Measurements from ENCODE around the gene EHBP1.

DNA sequence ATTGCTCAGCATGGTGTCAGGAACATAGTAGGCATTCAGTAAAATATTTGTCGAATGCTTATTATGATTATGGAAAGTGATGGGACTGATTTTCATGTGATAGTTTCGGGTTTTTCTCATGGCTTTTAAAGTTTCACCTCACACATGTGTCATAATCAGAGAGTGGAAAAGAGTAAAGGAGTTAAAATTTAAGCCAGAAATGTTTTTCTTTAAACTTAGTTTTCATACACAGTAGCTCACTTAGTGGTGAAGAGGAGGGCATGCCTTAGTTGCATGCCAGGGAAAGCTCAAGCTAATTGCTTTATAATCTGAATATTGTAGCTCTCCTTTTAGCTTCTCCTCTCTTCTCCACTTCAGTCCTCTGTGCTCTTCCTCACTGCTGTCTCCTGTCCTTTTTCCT lies 38.0 kb downstream of the EHBP1 start:
- TF ChIP-seq, protein P1, sequence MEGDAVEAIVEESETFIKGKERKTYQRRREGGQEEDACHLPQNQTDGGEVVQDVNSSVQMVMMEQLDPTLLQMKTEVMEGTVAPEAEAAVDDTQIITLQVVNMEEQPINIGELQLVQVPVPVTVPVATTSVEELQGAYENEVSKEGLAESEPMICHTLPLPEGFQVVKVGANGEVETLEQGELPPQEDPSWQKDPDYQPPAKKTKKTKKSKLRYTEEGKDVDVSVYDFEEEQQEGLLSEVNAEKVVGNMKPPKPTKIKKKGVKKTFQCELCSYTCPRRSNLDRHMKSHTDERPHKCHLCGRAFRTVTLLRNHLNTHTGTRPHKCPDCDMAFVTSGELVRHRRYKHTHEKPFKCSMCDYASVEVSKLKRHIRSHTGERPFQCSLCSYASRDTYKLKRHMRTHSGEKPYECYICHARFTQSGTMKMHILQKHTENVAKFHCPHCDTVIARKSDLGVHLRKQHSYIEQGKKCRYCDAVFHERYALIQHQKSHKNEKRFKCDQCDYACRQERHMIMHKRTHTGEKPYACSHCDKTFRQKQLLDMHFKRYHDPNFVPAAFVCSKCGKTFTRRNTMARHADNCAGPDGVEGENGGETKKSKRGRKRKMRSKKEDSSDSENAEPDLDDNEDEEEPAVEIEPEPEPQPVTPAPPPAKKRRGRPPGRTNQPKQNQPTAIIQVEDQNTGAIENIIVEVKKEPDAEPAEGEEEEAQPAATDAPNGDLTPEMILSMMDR (conservative IDR thresholded peaks at IDR 0.05 in 1 of 2, IDR thresholded peaks at IDR 0.05 in 1 of 2; ENCODE audit: extremely low read depth in 1 of 2, insufficient read depth in 1 of 2, low read depth in 1 of 2, low read length in 2 of 2) = no peak
- no peak for TF ChIP-seq EZH2 (IDR thresholded peaks at IDR 0.05; ENCODE audit: borderline replicate concordance, low read length)
